ENCODE data around the gene AKAP8L.

The AKAP8L gene

GRCh38 chr19:15432018-15432494 lies 13.3 kb upstream of the AKAP8L start:
- DNase-seq (ENCODE audit: low read depth) = no peak
- TF ChIP-seq CTCF (conservative IDR thresholded peaks at IDR 0.05; ENCODE audit: control insufficient read depth, insufficient read depth, low read depth, low read length) = no peak
- peak overlapping the region; percentile 81 for H3K4me3 ChIP-seq (ENCODE audit: control insufficient read depth, low read depth, low read length)

GRCh38 chr19:15431396-15432017 lies 12.7 kb upstream of the AKAP8L start:
- H3K4me3 ChIP-seq (ENCODE audit: control insufficient read depth, low read depth, low read length) = peak overlapping the region; percentile 81
- DNase-seq (ENCODE audit: low read depth) = no peak
- TF ChIP-seq CTCF (conservative IDR thresholded peaks at IDR 0.05; ENCODE audit: control insufficient read depth, insufficient read depth, low read depth, low read length) = no peak

- no peak for DNase-seq (ENCODE audit: low read depth)
- H3K4me3 ChIP-seq (ENCODE audit: control insufficient read depth, low read depth, low read length) = no peak overlapping the region
- TF ChIP-seq CTCF (conservative IDR thresholded peaks at IDR 0.05; ENCODE audit: control insufficient read depth, insufficient read depth, low read depth, low read length) = no peak
Observed at GRCh38 chr19:15430526-15431120, 11.8 kb upstream of the AKAP8L start.

- H3K4me3 ChIP-seq (ENCODE audit: control insufficient read depth, low read depth, low read length) = no peak overlapping the region
- no peak for DNase-seq (ENCODE audit: low read depth)
- TF ChIP-seq CTCF (conservative IDR thresholded peaks at IDR 0.05; ENCODE audit: control insufficient read depth, insufficient read depth, low read depth, low read length) = no peak
Observed at GRCh38 chr19:15429825-15430467, 11.2 kb upstream of the AKAP8L start.

GRCh38 chr19:15428956-15429824 lies 10.4 kb upstream of the AKAP8L start:
- H3K4me3 ChIP-seq (ENCODE audit: control insufficient read depth, low read depth, low read length) = no peak overlapping the region
- DNase-seq (ENCODE audit: low read depth) = no peak
- TF ChIP-seq CTCF (conservative IDR thresholded peaks at IDR 0.05; ENCODE audit: control insufficient read depth, insufficient read depth, low read depth, low read length) = no peak

GRCh38 chr19:15427991-15428471 lies 9.2 kb upstream of the AKAP8L start:
- no peak for TF ChIP-seq CTCF (conservative IDR thresholded peaks at IDR 0.05; ENCODE audit: control insufficient read depth, insufficient read depth, low read depth, low read length)
- no peak overlapping the region for H3K4me3 ChIP-seq (ENCODE audit: control insufficient read depth, low read depth, low read length)

More at GRCh38 chr19:15427991-15428471, 9.2 kb upstream of the AKAP8L start:
- no peak for DNase-seq (ENCODE audit: low read depth)
